GM12875 (cell line): ENCODE results near the gene AHSP.

Experiments
- H3K4me3 ChIP-seq: one replicate; pipeline ENCODE4 v1.5.1; 2011; ENCODE audit warnings: low read depth, low read length, control low read depth
- TF ChIP-seq, protein P1 (sequence below): IDR thresholded peaks from 2 replicates; pipeline ENCODE4 v1.5.1; 2011; ENCODE audit warnings: low read depth, mild to moderate bottlenecking, control low read depth, inconsistent platforms, low read length, moderate library complexity, borderline replicate concordance; ENCODE audit not compliant: insufficient read depth

Gene AHSP

DNA sequence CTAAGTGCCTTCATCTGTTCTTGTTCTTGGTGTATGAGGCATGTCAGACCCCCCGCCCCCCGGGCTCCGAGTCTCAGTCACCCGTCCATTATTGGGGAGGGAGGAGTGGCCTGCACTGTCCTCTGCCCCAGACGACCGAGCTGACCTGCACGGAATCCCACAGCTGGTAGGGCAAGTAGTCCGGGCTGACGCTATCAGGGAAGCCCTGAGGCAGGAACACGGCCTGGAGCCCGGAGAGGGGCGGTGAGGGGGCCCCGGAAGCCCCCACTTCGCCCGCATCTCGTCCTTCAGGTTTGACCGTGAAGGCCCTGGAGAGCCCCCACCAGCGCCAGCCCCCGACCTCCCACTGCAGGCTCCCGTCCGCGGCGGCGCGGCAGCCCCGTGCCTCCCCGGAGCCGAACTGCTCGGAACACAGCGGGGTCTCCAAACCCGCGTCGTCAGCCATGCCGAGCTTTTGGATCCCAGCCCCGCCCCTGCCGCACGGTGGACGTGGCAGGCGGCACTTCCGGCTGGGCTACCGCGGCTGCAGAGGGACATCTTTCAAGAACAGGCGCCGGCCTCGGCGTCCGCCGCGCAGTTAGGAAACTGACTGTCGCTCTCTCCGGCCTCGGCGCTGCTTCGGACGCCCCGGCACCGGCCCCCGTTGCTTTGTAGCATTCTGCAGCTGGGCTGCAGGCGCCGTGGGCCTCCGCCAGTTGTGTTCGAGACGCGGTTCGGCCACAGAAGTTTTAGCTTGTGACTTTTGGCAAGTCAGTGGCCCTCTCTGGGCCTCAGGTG is 19.6 kb upstream of the AHSP start, which contains the start of gene RUSF1:
Gene RUSF1 (minus strand): TSS at position 463 of the 777 bp plus-strand sequence. CDS start 18 bp downstream, at position 445.
- TF ChIP-seq, protein P1, sequence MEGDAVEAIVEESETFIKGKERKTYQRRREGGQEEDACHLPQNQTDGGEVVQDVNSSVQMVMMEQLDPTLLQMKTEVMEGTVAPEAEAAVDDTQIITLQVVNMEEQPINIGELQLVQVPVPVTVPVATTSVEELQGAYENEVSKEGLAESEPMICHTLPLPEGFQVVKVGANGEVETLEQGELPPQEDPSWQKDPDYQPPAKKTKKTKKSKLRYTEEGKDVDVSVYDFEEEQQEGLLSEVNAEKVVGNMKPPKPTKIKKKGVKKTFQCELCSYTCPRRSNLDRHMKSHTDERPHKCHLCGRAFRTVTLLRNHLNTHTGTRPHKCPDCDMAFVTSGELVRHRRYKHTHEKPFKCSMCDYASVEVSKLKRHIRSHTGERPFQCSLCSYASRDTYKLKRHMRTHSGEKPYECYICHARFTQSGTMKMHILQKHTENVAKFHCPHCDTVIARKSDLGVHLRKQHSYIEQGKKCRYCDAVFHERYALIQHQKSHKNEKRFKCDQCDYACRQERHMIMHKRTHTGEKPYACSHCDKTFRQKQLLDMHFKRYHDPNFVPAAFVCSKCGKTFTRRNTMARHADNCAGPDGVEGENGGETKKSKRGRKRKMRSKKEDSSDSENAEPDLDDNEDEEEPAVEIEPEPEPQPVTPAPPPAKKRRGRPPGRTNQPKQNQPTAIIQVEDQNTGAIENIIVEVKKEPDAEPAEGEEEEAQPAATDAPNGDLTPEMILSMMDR: no peak
- peak within 1 kb of the TSS; percentile 74 for H3K4me3 ChIP-seq

DNA sequence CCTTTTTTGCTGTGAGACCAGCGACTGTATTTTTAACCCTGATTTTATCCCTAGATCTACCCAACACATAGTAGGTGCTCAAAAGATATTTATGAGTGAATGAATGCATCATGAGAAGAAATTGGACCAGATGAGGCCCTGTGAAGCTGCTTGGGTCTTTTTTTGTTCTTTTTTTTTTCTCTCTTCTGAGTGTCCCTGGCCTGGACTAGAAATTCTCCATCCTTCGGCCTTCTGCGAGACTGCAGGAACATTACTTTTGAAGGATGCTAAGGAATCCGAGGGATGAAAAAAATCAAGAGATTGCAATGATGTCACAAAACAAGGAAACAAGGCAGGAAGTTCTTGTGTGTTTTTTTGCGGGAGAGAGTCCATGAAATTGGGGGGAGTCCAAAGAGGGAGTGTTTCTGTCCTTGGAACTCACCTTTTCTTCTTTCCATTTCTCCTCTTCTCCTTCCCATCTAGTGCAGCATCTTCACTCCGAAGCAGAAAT is 18.9 kb upstream of the AHSP start:
- H3K4me3 ChIP-seq: peak overlapping the region; percentile 74
- TF ChIP-seq, protein P1: no peak

GRCh38 chr16:31513126-31513525 is 14.6 kb upstream of the AHSP start:
- TF ChIP-seq, protein P1: no peak

DNA sequence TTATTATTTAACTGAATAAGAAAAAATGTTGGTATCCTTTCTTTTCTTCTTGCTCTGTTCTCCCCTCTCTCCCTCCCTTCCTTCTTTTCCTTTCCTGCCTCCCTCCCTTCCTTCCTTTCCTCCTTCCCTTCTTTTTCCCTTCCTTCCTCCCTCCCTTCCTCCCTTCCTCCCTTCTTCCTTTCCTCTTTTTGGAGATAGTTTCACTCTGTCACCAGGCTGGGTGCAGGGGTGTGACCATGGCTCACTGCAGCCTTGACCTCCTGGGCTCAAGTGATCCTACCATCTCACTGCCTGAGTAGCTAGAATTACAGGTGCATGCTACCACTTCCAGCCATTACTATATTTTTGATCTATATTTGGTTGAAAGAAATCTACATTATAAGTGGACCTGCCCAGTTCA is 13.8 kb upstream of the AHSP start:
- TF ChIP-seq, protein P1: no peak

More at GRCh38 chr16:31513126-31513525, 14.6 kb upstream of the AHSP start:
- no peak overlapping the region for H3K4me3 ChIP-seq

GRCh38 chr16:31517800-31518402 is 9.8 kb upstream of the AHSP start:
- TF ChIP-seq, protein P1: no peak
- no peak overlapping the region for H3K4me3 ChIP-seq

More for the DNA sequence above, 13.8 kb upstream of the AHSP start:
- no peak overlapping the region for H3K4me3 ChIP-seq

- TF ChIP-seq, protein P1: no peak
- H3K4me3 ChIP-seq: no peak overlapping the region
Measured at GRCh38 chr16:31519759-31520431, 7.8 kb upstream of the AHSP start.
